Body of pancreas (tissue), 4 donors: Measurements from ENCODE around the gene IPO4. TPM values are rescaled to one million over a fixed set of nuclear protein-coding genes. Genes with fewer than 3 reads are reported as not detected.

ENCODE experiments used
- ATAC-seq: fragments of 150-250 bp; one replicate; pipeline ENCODE4 v1.9.1; 2016
- DNase-seq, 4 donors: peaks; one replicate each; pipeline ENCODE4 v3.0.0-alpha.2; 2019
- H3K27ac ChIP-seq, 4 donors: fragments of 200-600 bp; sonication (generic); 1 replicate in 3 of 4; 2 replicates in 1 of 4; pipeline versions ENCODE4 v1.5.1 to v1.6.1; 2016 to 2019; ENCODE audit warnings: mild to moderate bottlenecking in 1 of 4, mixed read lengths in 1 of 4, moderate library complexity in 1 of 4
- H3K27me3 ChIP-seq, 2 donors: fragments of 200-600 bp; sonication (generic); one replicate each; pipeline ENCODE4 v1.6.0; 2016; ENCODE audit warnings: mild to moderate bottlenecking in 1 of 2
- H3K36me3 ChIP-seq, 2 donors: fragments of 200-600 bp; sonication (generic); replicated peaks in 1 of 2; 2 replicates each; pipeline ENCODE4 v1.5.1; 2016; ENCODE audit warnings: low read depth in 2 of 2; ENCODE audit not compliant: insufficient read depth in 1 of 2
- H3K4me1 ChIP-seq: fragments of 200-600 bp; sonication (generic); one replicate; pipeline ENCODE4 v1.6.0; 2016
- H3K4me3 ChIP-seq, 2 donors: fragments of 200-600 bp; sonication (generic); 1 replicate in 1 of 2; 2 replicates in 1 of 2; pipeline ENCODE4 v1.5.1; 2016 to 2019
- H3K9me3 ChIP-seq, 3 donors: fragments of 200-600 bp; sonication (generic); 1 replicate in 2 of 3; 2 replicates in 1 of 3; pipeline ENCODE4 v1.5.1; 2016
- POLR2A ChIP-seq, 3 donors: fragments of 450-650 bp; IDR thresholded peaks; one replicate each; pipeline ENCODE4 v1.6.1; 2016; ENCODE audit warnings: antibody characterized with exemption in 3 of 3, mild to moderate bottlenecking in 2 of 3
- WGBS, 2 donors: methylation state at CpG; one replicate each; pipeline ENCODE4 v1.1.5; 2017; 5-methylcytosine and 5-hydroxymethylcytosine counted together
- intact Hi-C: fragments of 100-400 bp; cut with DNase I; formaldehyde crosslinking; loops from one replicate; pipeline ENCODE4 v1.15.1; 2023
- total RNA-seq, 2 donors: library from RNA; depleted of rRNA; stranded (reverse); fragments of >200 nt; gene quantifications; one replicate each; pipeline ENCODE4 v1.1.0, GENCODE V29; 2016
- TF ChIP-seq, protein P1 (sequence below), 7 experiments: fragments of 450-650 bp in 4 of 7; fragments of 200-600 bp in 3 of 7; sonication (generic) in 3 of 7; IDR thresholded peaks; one replicate each; pipeline ENCODE4 v1.5.1; 2016 to 2019; ENCODE audit warnings: antibody characterized with exemption in 7 of 7

The IPO4 gene
- total RNA-seq, 2 donors from 2014 or later: 30.4 to 73.5 TPM

DNA sequence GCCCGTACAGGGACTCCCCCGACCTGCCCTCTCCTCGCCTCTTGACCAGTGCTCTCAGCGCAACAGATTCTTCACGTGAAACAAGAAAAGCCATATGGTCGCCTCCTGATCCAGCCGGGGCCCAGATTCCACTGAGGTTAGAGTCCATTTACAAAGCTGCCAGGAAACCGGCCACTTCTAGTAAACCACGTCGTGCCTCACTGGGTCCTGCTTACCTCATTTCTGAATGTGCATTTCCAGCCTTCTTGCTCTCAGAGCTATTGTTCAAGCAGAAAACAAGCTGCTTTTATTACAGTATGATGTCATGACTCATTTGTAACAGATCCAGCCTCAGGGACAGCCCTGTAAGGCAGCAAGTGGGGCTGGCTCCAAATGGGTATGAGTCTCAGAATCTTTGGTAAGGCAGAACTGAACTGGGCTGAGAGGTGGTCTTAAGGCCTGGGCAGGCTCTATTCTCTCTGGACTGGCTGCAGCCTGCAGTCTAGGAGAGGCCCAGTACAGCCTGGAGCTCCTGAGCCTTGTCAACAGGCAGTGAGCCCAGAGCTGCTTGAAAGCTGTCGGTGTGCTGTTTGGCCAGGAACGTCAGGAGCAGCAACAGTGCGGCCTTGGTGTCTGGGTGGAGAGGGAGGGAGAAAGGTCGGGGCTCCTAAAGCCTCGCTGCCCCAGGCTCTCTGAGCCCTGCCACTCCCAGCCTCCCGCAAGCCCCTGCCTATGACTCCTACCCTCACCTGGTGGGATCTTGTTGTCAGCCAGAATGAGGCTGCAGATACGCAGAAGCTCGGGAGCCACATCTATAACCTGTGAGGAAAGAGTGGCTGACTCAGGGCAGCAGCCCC lies 8.4 kb downstream of the IPO4 start:
- H3K27me3 ChIP-seq: no peaks in the 10 kb centered on the region
- H3K36me3 ChIP-seq: peaks cover 14 to 36% of the 10 kb centered on the region in 2 donors
- TF ChIP-seq, protein P1, sequence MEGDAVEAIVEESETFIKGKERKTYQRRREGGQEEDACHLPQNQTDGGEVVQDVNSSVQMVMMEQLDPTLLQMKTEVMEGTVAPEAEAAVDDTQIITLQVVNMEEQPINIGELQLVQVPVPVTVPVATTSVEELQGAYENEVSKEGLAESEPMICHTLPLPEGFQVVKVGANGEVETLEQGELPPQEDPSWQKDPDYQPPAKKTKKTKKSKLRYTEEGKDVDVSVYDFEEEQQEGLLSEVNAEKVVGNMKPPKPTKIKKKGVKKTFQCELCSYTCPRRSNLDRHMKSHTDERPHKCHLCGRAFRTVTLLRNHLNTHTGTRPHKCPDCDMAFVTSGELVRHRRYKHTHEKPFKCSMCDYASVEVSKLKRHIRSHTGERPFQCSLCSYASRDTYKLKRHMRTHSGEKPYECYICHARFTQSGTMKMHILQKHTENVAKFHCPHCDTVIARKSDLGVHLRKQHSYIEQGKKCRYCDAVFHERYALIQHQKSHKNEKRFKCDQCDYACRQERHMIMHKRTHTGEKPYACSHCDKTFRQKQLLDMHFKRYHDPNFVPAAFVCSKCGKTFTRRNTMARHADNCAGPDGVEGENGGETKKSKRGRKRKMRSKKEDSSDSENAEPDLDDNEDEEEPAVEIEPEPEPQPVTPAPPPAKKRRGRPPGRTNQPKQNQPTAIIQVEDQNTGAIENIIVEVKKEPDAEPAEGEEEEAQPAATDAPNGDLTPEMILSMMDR (IDR thresholded peaks at IDR 0.05): no peak
- TF ChIP-seq POLR2A (IDR thresholded peaks at IDR 0.05): no peak
- no peak overlapping the region for H3K4me3 ChIP-seq
- WGBS, 2 donors: 76 to 81% methylated on average over 10 to 18 of the region's 18 CpGs
- H3K27ac ChIP-seq: peak overlapping the region in 1 of 4 donors; percentile 40
- H3K9me3 ChIP-seq: no peaks in the 10 kb centered on the region
- ATAC-seq (peak; percentile 36), DNase-seq (peak in 1 of 4 donors; percentile 48)
- intact Hi-C loops: no loop called here
- no peaks in the 10 kb centered on the region for H3K4me1 ChIP-seq

DNA sequence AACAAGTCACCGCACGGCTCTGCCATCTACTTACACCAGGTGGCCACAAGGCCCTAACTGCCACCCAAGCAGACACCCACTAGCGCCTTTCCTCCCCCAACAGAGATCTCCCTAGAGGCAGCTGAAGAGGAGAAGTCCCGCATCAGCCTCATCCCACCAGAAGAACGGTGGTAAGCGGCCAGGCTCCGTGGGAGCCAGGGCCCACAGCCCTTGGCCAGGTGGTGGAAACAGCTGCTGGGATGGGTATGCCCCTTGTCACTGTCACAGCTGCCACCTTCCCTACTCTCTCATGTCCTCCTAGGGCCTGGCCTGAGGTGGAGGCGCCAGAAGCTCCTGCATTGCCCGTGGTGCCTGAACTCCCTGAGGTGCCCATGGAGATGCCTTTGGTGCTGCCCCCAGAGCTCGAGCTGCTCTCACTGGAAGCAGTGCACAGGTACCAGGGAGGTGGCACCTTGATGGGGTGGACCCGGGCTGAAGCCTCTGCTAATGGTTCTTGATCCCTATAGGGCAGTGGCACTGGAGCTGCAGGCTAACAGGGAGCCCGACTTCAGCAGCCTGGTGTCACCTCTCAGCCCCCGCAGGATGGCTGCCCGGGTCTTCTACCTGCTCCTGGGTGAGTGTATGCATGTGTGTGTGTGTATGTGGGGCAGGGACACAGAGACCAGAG lies 9.2 kb downstream of the IPO4 start:
- TF ChIP-seq POLR2A (IDR thresholded peaks at IDR 0.05): no peak
- TF ChIP-seq, protein P1 (IDR thresholded peaks at IDR 0.05): no peak

DNA sequence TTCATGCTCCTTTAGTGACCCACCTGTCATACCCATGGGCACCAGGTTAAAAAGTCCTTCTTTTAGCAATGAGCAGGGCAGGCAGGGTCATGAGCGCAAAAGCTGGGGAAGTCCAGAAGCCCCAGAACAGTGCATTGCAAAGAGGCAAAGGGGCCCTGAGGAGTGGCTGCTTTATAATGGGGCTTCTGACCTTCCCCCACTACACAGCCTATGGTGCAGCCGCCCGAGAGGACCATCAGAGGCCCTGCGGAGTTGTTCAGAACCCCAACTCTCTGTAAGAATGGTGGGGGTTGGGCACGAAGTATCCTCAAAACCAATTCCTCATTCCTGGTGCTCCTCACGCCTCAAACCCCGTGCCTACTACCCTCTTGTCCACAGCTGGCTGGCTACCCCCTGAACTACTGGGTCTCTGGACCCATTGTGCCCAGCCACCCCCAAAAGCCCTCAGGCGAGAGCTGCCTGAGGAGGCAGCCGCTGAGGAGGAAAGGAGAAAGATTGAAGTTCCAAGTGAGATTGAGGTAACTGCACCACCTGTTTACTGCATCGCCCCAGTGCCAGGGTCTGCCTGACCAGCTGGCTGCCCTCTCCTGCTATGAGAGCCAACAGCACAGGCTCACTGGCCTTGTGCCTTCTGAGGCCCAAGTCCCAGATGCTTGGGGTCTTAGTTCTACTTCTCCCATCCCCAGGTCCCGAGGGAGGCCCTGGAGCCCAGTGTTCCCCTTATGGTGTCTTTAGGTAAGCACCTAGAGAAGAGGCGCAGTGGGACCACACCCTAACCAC lies 10.0 kb downstream of the IPO4 start:
- Histone ChIP-seq H3K27ac (no peak overlapping the region), H3K27me3 (no peaks in the 10 kb centered on the region), H3K4me1 (no peaks in the 10 kb centered on the region), H3K4me3 (no peak overlapping the region), H3K36me3 (peaks cover 14 to 26% of the 10 kb centered on the region in 2 donors), H3K9me3 (no peaks in the 10 kb centered on the region)
- ATAC-seq (no peak), DNase-seq (no peak)
- intact Hi-C loops: no loop called here
- 86 to 88% methylated on average over 12 of the region's 12 CpGs for WGBS, 2 donors
- no peak for TF ChIP-seq POLR2A (IDR thresholded peaks at IDR 0.05)
- TF ChIP-seq, protein P1 (IDR thresholded peaks at IDR 0.05): no peak

More for the DNA sequence above, 9.2 kb downstream of the IPO4 start:
- H3K27ac ChIP-seq: peak overlapping the region in 1 of 4 donors; percentile 40
- H3K36me3 ChIP-seq: peaks cover 14 to 33% of the 10 kb centered on the region in 2 donors
- ATAC-seq (no peak), DNase-seq (no peak)
- WGBS, 2 donors: 84 to 96% methylated on average over 12 to 14 of the region's 14 CpGs
- H3K9me3 ChIP-seq: no peaks in the 10 kb centered on the region
- H3K4me3 ChIP-seq: no peak overlapping the region
- H3K4me1 ChIP-seq: no peaks in the 10 kb centered on the region
- H3K27me3 ChIP-seq: no peaks in the 10 kb centered on the region
- intact Hi-C loops: no loop called here

DNA sequence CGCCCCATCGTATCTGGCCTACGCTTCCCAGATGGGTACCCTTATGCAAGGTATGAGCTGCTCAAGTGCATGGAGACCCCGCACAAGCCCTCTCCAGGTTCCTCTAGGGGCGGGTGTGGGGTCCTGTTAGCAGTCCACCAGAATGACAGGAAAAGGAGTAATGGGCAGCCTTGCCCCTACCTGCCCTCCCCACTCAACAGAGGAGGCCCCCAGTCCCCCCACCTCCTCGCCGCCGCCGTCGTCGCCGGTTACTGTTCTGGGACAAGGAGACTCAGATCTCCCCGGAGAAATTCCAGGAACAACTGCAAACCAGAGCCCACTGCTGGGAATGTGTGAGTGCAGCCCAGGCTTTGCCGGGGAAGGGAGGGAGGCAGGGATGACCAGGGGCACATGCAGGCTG lies 10.7 kb downstream of the IPO4 start:
- Histone ChIP-seq H3K4me3 (no peak overlapping the region), H3K36me3 (peaks cover 7 to 19% of the 10 kb centered on the region in 2 donors), H3K4me1 (no peaks in the 10 kb centered on the region), H3K27me3 (no peaks in the 10 kb centered on the region), H3K27ac (no peak overlapping the region), H3K9me3 (no peaks in the 10 kb centered on the region)
- intact Hi-C loops: no loop called here
- TF ChIP-seq, protein P1 (IDR thresholded peaks at IDR 0.05): no peak
- no peak for TF ChIP-seq POLR2A (IDR thresholded peaks at IDR 0.05)
- DNase-seq: no peak
- 92 to 94% methylated on average over 11 to 13 of the region's 14 CpGs for WGBS, 2 donors
- ATAC-seq: no peak
